ENCODE results near the gene FOXN3. TPM values are rescaled to one million over a fixed set of nuclear protein-coding genes. Genes with fewer than 3 reads are reported as not detected.

FOXN3 gene
- polyA plus RNA-seq, 2 of the 4 experiments (the other 2 are of a cell fraction) = 6.0 to 6.4 TPM

DNA sequence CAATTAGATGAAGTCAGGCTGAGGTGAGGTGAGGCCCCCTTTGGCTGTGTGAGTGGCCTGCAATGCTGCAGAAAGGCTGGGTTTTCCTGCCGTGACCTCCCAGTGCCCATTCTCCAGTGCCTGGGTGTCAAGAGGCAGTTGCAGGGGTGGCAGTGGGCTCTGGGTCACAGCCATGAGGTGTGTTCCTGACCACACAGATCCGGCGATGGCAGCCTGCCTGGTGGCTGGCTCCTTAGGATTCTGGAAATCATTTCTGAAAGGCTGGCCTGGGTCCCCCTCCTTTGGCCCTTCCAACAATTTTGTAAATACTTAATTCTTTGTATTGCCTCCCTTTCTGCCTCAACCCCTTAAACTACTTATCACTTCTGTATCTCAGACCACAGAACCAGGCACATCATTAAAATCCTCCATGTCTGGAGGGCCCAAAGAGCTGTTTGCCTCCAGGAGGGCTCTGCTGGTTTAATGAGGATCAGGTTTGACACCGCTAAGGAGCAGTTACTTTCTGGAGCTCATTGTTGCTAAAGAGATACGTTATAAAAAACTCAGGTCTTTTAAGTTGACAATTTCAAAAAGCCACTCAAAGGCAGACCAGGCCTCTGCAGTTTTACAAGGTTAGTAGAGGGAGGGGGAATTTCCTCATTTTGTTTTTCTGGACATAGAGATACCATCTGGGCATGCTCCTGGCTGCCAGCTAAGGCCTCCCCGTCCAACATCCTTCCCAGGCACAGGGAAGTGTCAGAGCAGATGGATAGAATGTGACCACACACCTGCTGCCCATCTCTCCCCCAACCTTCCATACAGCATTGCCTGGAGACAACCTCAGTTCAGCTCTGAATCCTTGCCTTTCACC, 204.4 kb downstream of the FOXN3 start (continued):
- no peak for TF ChIP-seq FOSB (CRISPR knock-in tag; IDR thresholded peaks at IDR 0.05)

DNA sequence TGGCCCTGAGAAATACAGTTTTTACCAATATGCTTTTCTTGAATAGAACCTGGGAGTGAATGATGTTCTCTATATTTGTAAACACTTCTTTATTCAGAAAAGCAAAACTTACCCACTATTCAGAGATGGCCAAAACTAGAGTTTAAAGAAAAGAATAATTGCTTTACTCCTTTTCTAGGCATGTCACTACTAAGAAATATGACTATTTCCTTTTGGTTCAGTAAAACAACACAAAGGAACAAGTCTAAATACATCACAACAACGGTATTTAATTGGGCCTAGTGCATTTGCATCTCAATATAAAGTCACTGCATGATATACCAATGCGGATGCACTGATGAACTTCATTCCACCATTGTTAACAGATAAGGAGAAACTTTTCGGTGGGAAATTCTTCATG, 207.5 kb downstream of the FOXN3 start:
- 66% methylated on average over 3 of the region's 3 CpGs for WGBS (ENCODE audit: missing lambda C conversion rate)
- H3K9me3 ChIP-seq = no peaks in the 10 kb centered on the region
- DNase-seq (ENCODE audit: low read depth in 1 of 2, low spot score in 1 of 2) = no peak
- TF ChIP-seq, protein P1, sequence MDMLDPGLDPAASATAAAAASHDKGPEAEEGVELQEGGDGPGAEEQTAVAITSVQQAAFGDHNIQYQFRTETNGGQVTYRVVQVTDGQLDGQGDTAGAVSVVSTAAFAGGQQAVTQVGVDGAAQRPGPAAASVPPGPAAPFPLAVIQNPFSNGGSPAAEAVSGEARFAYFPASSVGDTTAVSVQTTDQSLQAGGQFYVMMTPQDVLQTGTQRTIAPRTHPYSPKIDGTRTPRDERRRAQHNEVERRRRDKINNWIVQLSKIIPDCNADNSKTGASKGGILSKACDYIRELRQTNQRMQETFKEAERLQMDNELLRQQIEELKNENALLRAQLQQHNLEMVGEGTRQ (IDR thresholded peaks at IDR 0.05) = no peak
- TF ChIP-seq KDM5A (IDR thresholded peaks at IDR 0.05) (no peak), HOXB5 (CRISPR knock-in tag; IDR thresholded peaks at IDR 0.05) (no peak), ESRRA (IDR thresholded peaks at IDR 0.05; ENCODE audit: borderline replicate concordance, low read length) (no peak), CHD2 (IDR thresholded peaks at IDR 0.05; ENCODE audit: low read length, partially characterized antibody) (no peak), HDAC2 (IDR thresholded peaks at IDR 0.05) (no peak)
- TF ChIP-seq, protein P2, sequence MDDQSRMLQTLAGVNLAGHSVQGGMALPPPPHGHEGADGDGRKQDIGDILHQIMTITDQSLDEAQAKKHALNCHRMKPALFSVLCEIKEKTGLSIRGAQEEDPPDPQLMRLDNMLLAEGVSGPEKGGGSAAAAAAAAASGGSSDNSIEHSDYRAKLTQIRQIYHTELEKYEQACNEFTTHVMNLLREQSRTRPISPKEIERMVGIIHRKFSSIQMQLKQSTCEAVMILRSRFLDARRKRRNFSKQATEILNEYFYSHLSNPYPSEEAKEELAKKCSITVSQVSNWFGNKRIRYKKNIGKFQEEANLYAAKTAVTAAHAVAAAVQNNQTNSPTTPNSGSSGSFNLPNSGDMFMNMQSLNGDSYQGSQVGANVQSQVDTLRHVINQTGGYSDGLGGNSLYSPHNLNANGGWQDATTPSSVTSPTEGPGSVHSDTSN (IDR thresholded peaks at IDR 0.05) = no peak
- TF ChIP-seq, protein P3, sequence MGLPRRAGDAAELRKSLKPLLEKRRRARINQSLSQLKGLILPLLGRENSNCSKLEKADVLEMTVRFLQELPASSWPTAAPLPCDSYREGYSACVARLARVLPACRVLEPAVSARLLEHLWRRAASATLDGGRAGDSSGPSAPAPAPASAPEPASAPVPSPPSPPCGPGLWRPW (IDR thresholded peaks at IDR 0.05) = no peak
- TF ChIP-seq, protein P4, sequence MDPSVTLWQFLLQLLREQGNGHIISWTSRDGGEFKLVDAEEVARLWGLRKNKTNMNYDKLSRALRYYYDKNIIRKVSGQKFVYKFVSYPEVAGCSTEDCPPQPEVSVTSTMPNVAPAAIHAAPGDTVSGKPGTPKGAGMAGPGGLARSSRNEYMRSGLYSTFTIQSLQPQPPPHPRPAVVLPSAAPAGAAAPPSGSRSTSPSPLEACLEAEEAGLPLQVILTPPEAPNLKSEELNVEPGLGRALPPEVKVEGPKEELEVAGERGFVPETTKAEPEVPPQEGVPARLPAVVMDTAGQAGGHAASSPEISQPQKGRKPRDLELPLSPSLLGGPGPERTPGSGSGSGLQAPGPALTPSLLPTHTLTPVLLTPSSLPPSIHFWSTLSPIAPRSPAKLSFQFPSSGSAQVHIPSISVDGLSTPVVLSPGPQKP (IDR thresholded peaks at IDR 0.05; ENCODE audit: low read depth, low read length) = no peak
- no peak for ATAC-seq
- no peak overlapping the region for H3K4me2 ChIP-seq
- ChIA-PET CTCF (no interaction called here), POLR2A (no interaction called here)
- no peak overlapping the region for H3K27ac ChIP-seq
- H3K4me1 ChIP-seq = peaks cover 11% of the 10 kb centered on the region; the same call in 2 of the 3 replicates
- H3K4me3 ChIP-seq = no peak overlapping the region
- FAIRE-seq = no peak

DNA sequence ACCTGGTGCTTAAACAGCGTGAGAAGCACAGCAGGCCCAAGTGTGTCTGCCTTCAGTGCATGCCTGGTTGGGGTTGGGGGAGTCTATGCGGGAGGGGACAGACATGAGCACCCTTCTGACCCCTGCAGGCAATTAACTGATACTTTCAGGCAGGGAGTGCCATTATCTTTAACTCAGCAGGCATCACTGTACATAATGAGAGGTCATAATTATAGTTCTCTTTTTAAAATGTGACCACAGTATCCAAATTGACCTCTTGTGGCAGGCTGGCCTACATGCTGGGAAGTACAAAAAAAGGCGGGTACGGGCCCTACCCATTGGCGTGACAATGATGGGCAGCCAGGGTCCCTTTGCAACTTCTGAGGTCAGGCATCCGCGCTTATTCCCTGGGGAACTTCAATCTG, 209.1 kb downstream of the FOXN3 start:
- FAIRE-seq (no peak), ATAC-seq (no peak), DNase-seq (ENCODE audit: low read depth in 1 of 2, low spot score in 1 of 2) (no peak)
- CTCF ChIA-PET = no interaction called here
- H3K4me3 ChIP-seq = no peak overlapping the region
- no peaks in the 10 kb centered on the region for H3K9me3 ChIP-seq
- 85% methylated on average over 7 of the region's 7 CpGs for WGBS (ENCODE audit: missing lambda C conversion rate)
- TF ChIP-seq EP300 (IDR thresholded peaks at IDR 0.05) (no peak), BHLHE40 (IDR thresholded peaks at IDR 0.05; ENCODE audit: low read depth, low read length) (no peak), CEBPB (IDR thresholded peaks at IDR 0.05) (no peak), FOSB (CRISPR knock-in tag; IDR thresholded peaks at IDR 0.05) (no peak), HEYL (CRISPR knock-in tag; IDR thresholded peaks at IDR 0.05) (no peak), CHD4 (IDR thresholded peaks at IDR 0.05; ENCODE audit: borderline replicate concordance) (no peak), MAZ (IDR thresholded peaks at IDR 0.05; ENCODE audit: borderline replicate concordance, low read depth, low read length) (no peak), ZC3H11A (IDR thresholded peaks at IDR 0.05) (no peak), EHMT2 (IDR thresholded peaks at IDR 0.05; ENCODE audit: low read depth) (no peak), HOXB13 (CRISPR knock-in tag; IDR thresholded peaks at IDR 0.05; ENCODE audit: low read depth) (no peak)
- TF ChIP-seq, protein P5, sequence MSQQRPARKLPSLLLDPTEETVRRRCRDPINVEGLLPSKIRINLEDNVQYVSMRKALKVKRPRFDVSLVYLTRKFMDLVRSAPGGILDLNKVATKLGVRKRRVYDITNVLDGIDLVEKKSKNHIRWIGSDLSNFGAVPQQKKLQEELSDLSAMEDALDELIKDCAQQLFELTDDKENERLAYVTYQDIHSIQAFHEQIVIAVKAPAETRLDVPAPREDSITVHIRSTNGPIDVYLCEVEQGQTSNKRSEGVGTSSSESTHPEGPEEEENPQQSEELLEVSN (IDR thresholded peaks at IDR 0.05; ENCODE audit: borderline replicate concordance, low read depth) = no peak
- POLR2A ChIA-PET = no interaction called here
- no peak overlapping the region for H3K27ac ChIP-seq
- no peak overlapping the region for H3K4me2 ChIP-seq
- no peaks in the 10 kb centered on the region for H3K4me1 ChIP-seq
